GM23248 (cell line): ENCODE results near the gene COP1. TPM values are rescaled to one million over a fixed set of nuclear protein-coding genes. Genes with fewer than 3 reads are reported as not detected.

Experiments
- DNase-seq: peaks from one replicate; pipeline ENCODE4 v3.0.0-alpha.2; 2015
- H2AFZ ChIP-seq: fragments of 200-600 bp; sonication (generic); 2 replicates; pipeline ENCODE4 v1.6.1; 2016; ENCODE audit warnings: antibody characterized with exemption
- H3F3A ChIP-seq: fragments of 200-600 bp; sonication (generic); 2 replicates; pipeline ENCODE4 v1.6.1; 2016; ENCODE audit warnings: mild to moderate bottlenecking, antibody characterized with exemption, mixed run types; ENCODE audit not compliant: insufficient read depth
- H3K27ac ChIP-seq: fragments of 200-600 bp; sonication (generic); 2 replicates; pipeline ENCODE4 v1.5.1; 2016; ENCODE audit warnings: mild to moderate bottlenecking
- H3K27me3 ChIP-seq: fragments of 200-600 bp; sonication (generic); replicated peaks from 2 replicates; pipeline ENCODE4 v1.6.1; 2016; ENCODE audit warnings: mild to moderate bottlenecking; ENCODE audit not compliant: insufficient read depth
- H3K36me3 ChIP-seq: fragments of 200-600 bp; sonication (generic); 2 replicates; pipeline ENCODE4 v1.6.1; 2016; ENCODE audit warnings: low read depth, mild to moderate bottlenecking
- H3K4me1 ChIP-seq: fragments of 200-600 bp; sonication (generic); 2 replicates; pipeline ENCODE4 v1.6.1; 2016; ENCODE audit warnings: mild to moderate bottlenecking; ENCODE audit not compliant: insufficient read depth
- H3K4me2 ChIP-seq: fragments of 200-600 bp; sonication (generic); one replicate; pipeline ENCODE4 v1.6.1; 2016; ENCODE audit warnings: mild to moderate bottlenecking; ENCODE audit not compliant: unreplicated experiment
- H3K4me3 ChIP-seq: fragments of 200-600 bp; sonication (generic); 2 replicates; pipeline ENCODE4 v1.5.1; 2016; ENCODE audit warnings: mild to moderate bottlenecking
- H3K79me2 ChIP-seq: fragments of 200-600 bp; sonication (generic); 2 replicates; pipeline ENCODE4 v1.6.1; 2016; ENCODE audit warnings: mild to moderate bottlenecking; ENCODE audit not compliant: insufficient read depth
- H3K9ac ChIP-seq: fragments of 200-600 bp; sonication (generic); 2 replicates; pipeline ENCODE4 v1.6.1; 2016; ENCODE audit warnings: mild to moderate bottlenecking
- H3K9me2 ChIP-seq: fragments of 200-600 bp; sonication (generic); 2 replicates; pipeline ENCODE4 v1.6.1; 2016; ENCODE audit warnings: mixed run types, mild to moderate bottlenecking, moderate library complexity; ENCODE audit not compliant: insufficient read depth
- H3K9me3 ChIP-seq: fragments of 200-600 bp; sonication (generic); one replicate; pipeline ENCODE4 v1.6.1; 2017; ENCODE audit warnings: low read depth
- H4K20me1 ChIP-seq: fragments of 200-600 bp; sonication (generic); 2 replicates; pipeline ENCODE4 v1.6.0; 2016; ENCODE audit not compliant: insufficient read depth
- EZH2 ChIP-seq: fragments of 200-600 bp; sonication (generic); IDR thresholded peaks from 2 replicates; pipeline ENCODE4 v1.6.1; 2018; ENCODE audit warnings: antibody characterized with exemption, mild to moderate bottlenecking; ENCODE audit not compliant: insufficient read depth, poor library complexity, severe bottlenecking
- EZH2phosphoT487 ChIP-seq: fragments of 200-600 bp; sonication (generic); IDR thresholded peaks from 2 replicates; pipeline ENCODE4 v1.6.1; 2018; ENCODE audit warnings: antibody characterized with exemption, moderate library complexity, mild to moderate bottlenecking, low read depth; ENCODE audit not compliant: insufficient read depth
- WGBS, 2 experiments: methylation state at CpG; one replicate each; pipeline ENCODE4 v1.1.6; 2015 to 2017; ENCODE audit warnings: low lambda C conversion rate in 2 of 2, low coverage in 1 of 2; ENCODE audit errors: missing lambda C conversion rate in 2 of 2; 5-methylcytosine and 5-hydroxymethylcytosine counted together
- in situ Hi-C: fragments of 300-500 bp; cut with MboI; formaldehyde crosslinking; loops from 2 replicates; pipeline ENCODE4 v1.15.0; 2020
- polyA plus RNA-seq: library from polyadenylated mRNA; unstranded; fragments of >200 nt; fragmentation: Nextera tagmentation; extraction: Ambion mirVana; gene quantifications from 2 replicates; pipeline ENCODE4 v1.2.1, GENCODE V29; 2016
- total RNA-seq: library from RNA; depleted of rRNA; stranded (reverse); fragments of >200 nt; shearing (Covaris generic); gene quantifications from 2 replicates; pipeline ENCODE4 v1.2.3, GENCODE V29; 2014

The COP1 gene
- total and polyA plus RNA-seq, 2 experiments from 2014 or later = 42.4 to 55.1 TPM

- H3K9ac ChIP-seq = no peak overlapping the region
- peaks cover 20% of the 10 kb centered on the region; the same call in 1 of the 2 replicates for H4K20me1 ChIP-seq
- no peak overlapping the region for H3K4me2 ChIP-seq
- H3K27ac ChIP-seq = no peak overlapping the region
- H3F3A ChIP-seq = no peaks in the 10 kb centered on the region
- WGBS, 2 experiments = 36 to 38% methylated on average over 7 of the region's 7 CpGs
- in situ Hi-C loops = no loop called here
- H3K36me3 ChIP-seq = no peaks in the 10 kb centered on the region
- peaks cover 100% of the 10 kb centered on the region for H3K79me2 ChIP-seq
- H3K4me3 ChIP-seq = no peak overlapping the region
- no peaks in the 10 kb centered on the region for H3K4me1 ChIP-seq
- no peak for DNase-seq
- no peaks in the 10 kb centered on the region for H3K9me2 ChIP-seq
- no peak overlapping the region for H2AFZ ChIP-seq
- TF ChIP-seq EZH2 (no peak), EZH2phosphoT487 (no peak)
- no peaks in the 10 kb centered on the region for H3K27me3 ChIP-seq
- H3K9me3 ChIP-seq = no peaks in the 10 kb centered on the region
Observed at GRCh38 chr1:176195547-176195946, 11.5 kb downstream of the COP1 start.

GRCh38 chr1:176193663-176194062, 13.4 kb downstream of the COP1 start:
- H3F3A ChIP-seq = no peaks in the 10 kb centered on the region
- TF ChIP-seq EZH2phosphoT487 (no peak), EZH2 (no peak)

DNA sequence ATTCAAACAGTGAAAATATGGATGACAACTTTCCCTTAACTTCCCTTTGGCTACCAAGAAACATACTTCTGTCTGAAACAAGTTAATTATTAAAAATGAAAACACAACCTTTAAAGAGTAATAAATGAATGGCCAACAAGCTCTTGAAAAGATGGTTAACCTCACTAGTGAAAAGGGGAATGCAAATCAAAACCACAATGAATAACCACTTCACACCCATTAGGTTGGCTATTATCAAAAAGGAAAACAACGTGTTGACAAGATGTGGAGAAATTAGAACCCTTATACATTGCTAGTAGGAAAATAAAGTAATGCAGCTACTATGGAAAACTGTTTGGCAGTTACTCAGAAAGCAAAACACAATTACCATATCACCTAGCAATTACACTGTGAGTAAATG, 14.1 kb downstream of the COP1 start:
- Histone ChIP-seq H3K9me2 (no peaks in the 10 kb centered on the region), H3K4me1 (no peaks in the 10 kb centered on the region), H3K36me3 (no peaks in the 10 kb centered on the region), H3F3A (no peaks in the 10 kb centered on the region), H3K27me3 (no peaks in the 10 kb centered on the region), H3K9me3 (no peaks in the 10 kb centered on the region), H3K27ac (no peak overlapping the region), H2AFZ (no peak overlapping the region), H4K20me1 (peaks cover 16% of the 10 kb centered on the region), H3K4me2 (no peak overlapping the region), H3K79me2 (peaks cover 100% of the 10 kb centered on the region), H3K4me3 (no peak overlapping the region), H3K9ac (no peak overlapping the region)
- 94 to 100% methylated on average over 1 of the region's 1 CpG for whole genome bisulfite sequencing, 2 experiments
- DNase-seq = no peak
- TF ChIP-seq EZH2 = no peak
- in situ Hi-C loops = no loop called here

More at GRCh38 chr1:176193663-176194062, 13.4 kb downstream of the COP1 start:
- Histone ChIP-seq H3K4me1 (no peaks in the 10 kb centered on the region), H3K9me3 (no peaks in the 10 kb centered on the region), H3K27ac (no peak overlapping the region), H3K36me3 (no peaks in the 10 kb centered on the region), H3K27me3 (no peaks in the 10 kb centered on the region), H2AFZ (no peak overlapping the region), H3K9ac (no peak overlapping the region), H3K4me3 (no peak overlapping the region), H4K20me1 (peaks cover 12% of the 10 kb centered on the region), H3K79me2 (peaks cover 100% of the 10 kb centered on the region), H3K9me2 (no peaks in the 10 kb centered on the region), H3K4me2 (no peak overlapping the region)
- WGBS, 2 experiments = 98% methylated on average over 3 of the region's 3 CpGs
- no peak for DNase-seq
- in situ Hi-C loops = no loop called here

GRCh38 chr1:176188604-176189003, 18.5 kb downstream of the COP1 start:
- Histone ChIP-seq H4K20me1 (peaks cover 31% of the 10 kb centered on the region), H3K9me2 (no peaks in the 10 kb centered on the region), H3K9ac (no peak overlapping the region), H3K27me3 (no peaks in the 10 kb centered on the region), H3K27ac (no peak overlapping the region), H3F3A (no peaks in the 10 kb centered on the region; the same call in 1 of the 2 replicates), H3K36me3 (no peaks in the 10 kb centered on the region), H3K4me1 (no peaks in the 10 kb centered on the region), H3K79me2 (peaks cover 100% of the 10 kb centered on the region), H3K4me3 (no peak overlapping the region), H3K9me3 (no peaks in the 10 kb centered on the region), H3K4me2 (no peak overlapping the region), H2AFZ (no peak overlapping the region)
- WGBS, 2 experiments = 95 to 100% methylated on average over 2 of the region's 2 CpGs
- no peak for TF ChIP-seq EZH2
- no peak for TF ChIP-seq EZH2phosphoT487
- in situ Hi-C loops = no loop called here
- DNase-seq = no peak

DNA sequence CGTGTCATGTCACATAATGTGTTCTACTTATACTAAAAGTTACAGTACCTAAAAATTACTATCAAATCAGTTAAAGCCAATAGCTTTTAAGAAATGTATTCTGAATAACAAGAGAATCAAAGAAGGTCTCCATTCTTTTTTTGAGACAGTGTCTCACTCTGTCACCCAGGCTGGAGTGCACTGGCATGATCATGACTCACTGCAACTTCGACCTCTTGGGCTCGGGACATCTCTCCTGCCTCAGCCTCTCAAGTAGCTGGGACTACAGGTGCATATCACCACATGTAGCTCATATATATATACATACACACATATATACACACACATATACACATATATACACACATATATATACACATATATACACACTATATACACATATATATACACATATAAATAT, 20.1 kb downstream of the COP1 start:
- WGBS, 2 experiments = 85 to 86% methylated on average over 3 of the region's 3 CpGs
- Histone ChIP-seq H3K4me1 (no peaks in the 10 kb centered on the region), H3K9me2 (no peaks in the 10 kb centered on the region), H3K27ac (no peak overlapping the region), H2AFZ (no peak overlapping the region), H3K4me3 (no peak overlapping the region), H3K36me3 (no peaks in the 10 kb centered on the region), H4K20me1 (peaks cover 19% of the 10 kb centered on the region), H3F3A (no peaks in the 10 kb centered on the region; the same call in 1 of the 2 replicates), H3K27me3 (no peaks in the 10 kb centered on the region), H3K79me2 (peaks cover 100% of the 10 kb centered on the region), H3K9me3 (no peaks in the 10 kb centered on the region), H3K4me2 (no peak overlapping the region), H3K9ac (no peak overlapping the region)
- DNase-seq = no peak
- TF ChIP-seq EZH2phosphoT487 (no peak), EZH2 (no peak)
- in situ Hi-C loops = no loop called here
